Tibial nerve (tissue), 4 donors: Measurements from ENCODE around the gene TSGA10IP. TPM values are rescaled to one million over a fixed set of nuclear protein-coding genes. Genes with fewer than 3 reads are reported as not detected.

Source experiments
- DNase-seq, 2 donors: peaks; one replicate each; pipeline ENCODE4 v3.0.0-alpha.2; 2019; ENCODE audit warnings: low spot score in 2 of 2
- H3K27ac ChIP-seq, 4 donors: fragments of 200-600 bp; sonication (generic) in 3 of 4; one replicate each; pipeline ENCODE4 v1.5.1; 2017 to 2019; ENCODE audit warnings: mild to moderate bottlenecking in 1 of 4
- H3K27me3 ChIP-seq, 2 donors: fragments of 200-600 bp; sonication (generic) in 1 of 2; one replicate each; pipeline versions ENCODE4 v1.5.1 to v1.6.0; 2017 to 2019
- H3K36me3 ChIP-seq, 3 donors: fragments of 200-600 bp; sonication (generic); one replicate each; pipeline ENCODE4 v1.5.1; 2018 to 2019
- H3K4me1 ChIP-seq, 4 donors: fragments of 200-600 bp; sonication (generic) in 3 of 4; one replicate each; pipeline ENCODE4 v1.5.1; 2017 to 2019
- H3K4me3 ChIP-seq, 4 donors: fragments of 200-600 bp; sonication (generic) in 3 of 4; one replicate each; pipeline ENCODE4 v1.5.1; 2017 to 2019; ENCODE audit warnings: mild to moderate bottlenecking in 1 of 4, moderate library complexity in 1 of 4
- H3K9me3 ChIP-seq, 4 donors: fragments of 200-600 bp; sonication (generic) in 3 of 4; one replicate each; pipeline ENCODE4 v1.5.1; 2017 to 2019
- EP300 ChIP-seq, 2 donors: sonication (generic); formaldehyde crosslinking; IDR thresholded peaks; one replicate each; pipeline ENCODE4 v1.6.1; 2017; ENCODE audit warnings: antibody characterized with exemption in 2 of 2, mild to moderate bottlenecking in 1 of 2
- POLR2A ChIP-seq, 2 donors: fragments of 450-650 bp; IDR thresholded peaks; one replicate each; pipeline ENCODE4 v1.6.1; 2017; ENCODE audit warnings: antibody characterized with exemption in 2 of 2, mild to moderate bottlenecking in 2 of 2, moderate library complexity in 2 of 2
- WGBS, 2 donors: methylation state at CpG; one replicate each; pipeline ENCODE4 v1.1.5; 2018; 5-methylcytosine and 5-hydroxymethylcytosine counted together
- total RNA-seq, 4 donors: library from RNA; depleted of rRNA; stranded (reverse); fragments of >200 nt; gene quantifications; one replicate each; pipeline ENCODE4 v1.1.0, GENCODE V29; 2016
- TF ChIP-seq, protein P1 (sequence below), 5 experiments: fragments of 200-600 bp in 3 of 5; fragments of 450-650 bp in 2 of 5; sonication (generic) in 3 of 5; IDR thresholded peaks; one replicate each; pipeline ENCODE4 v1.5.1; 2016 to 2019; ENCODE audit warnings: antibody characterized with exemption in 5 of 5, mild to moderate bottlenecking in 3 of 5, moderate library complexity in 2 of 5

The TSGA10IP gene
- total RNA-seq: not detected

DNA sequence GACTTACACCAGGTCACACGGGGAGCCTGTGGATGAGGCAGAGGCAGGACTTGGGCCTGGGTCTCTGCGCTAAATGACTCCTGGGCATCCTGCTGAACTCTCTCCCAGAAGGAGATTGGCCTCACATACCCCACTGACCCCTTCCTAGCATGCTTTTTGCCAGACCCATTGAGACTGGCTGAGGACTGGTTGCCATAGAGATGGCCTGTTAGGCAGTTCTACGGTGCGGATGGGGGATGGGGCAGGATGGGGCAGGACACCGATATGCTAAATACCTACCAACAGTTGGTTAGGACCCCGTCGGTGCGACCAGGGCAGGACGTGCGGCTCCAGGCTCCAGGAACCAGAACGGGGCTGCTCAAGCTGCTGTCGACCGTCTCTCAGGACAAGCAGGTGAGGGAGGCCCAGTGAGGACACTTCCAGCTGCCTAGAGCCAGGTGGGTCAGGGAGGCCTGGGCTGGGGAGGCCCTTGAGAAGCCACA is at the start of gene TSGA10IP:
TSGA10IP (plus strand) TSS at position 51 of the 482 bp plus-strand sequence; CDS start at position 247, 196 bp downstream.
- H3K4me3 ChIP-seq: no peak within 1 kb of the TSS
- TF ChIP-seq POLR2A (IDR thresholded peaks at IDR 0.05): no peak
- TF ChIP-seq, protein P1, sequence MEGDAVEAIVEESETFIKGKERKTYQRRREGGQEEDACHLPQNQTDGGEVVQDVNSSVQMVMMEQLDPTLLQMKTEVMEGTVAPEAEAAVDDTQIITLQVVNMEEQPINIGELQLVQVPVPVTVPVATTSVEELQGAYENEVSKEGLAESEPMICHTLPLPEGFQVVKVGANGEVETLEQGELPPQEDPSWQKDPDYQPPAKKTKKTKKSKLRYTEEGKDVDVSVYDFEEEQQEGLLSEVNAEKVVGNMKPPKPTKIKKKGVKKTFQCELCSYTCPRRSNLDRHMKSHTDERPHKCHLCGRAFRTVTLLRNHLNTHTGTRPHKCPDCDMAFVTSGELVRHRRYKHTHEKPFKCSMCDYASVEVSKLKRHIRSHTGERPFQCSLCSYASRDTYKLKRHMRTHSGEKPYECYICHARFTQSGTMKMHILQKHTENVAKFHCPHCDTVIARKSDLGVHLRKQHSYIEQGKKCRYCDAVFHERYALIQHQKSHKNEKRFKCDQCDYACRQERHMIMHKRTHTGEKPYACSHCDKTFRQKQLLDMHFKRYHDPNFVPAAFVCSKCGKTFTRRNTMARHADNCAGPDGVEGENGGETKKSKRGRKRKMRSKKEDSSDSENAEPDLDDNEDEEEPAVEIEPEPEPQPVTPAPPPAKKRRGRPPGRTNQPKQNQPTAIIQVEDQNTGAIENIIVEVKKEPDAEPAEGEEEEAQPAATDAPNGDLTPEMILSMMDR (IDR thresholded peaks at IDR 0.05): no peak
- TF ChIP-seq EP300 (IDR thresholded peaks at IDR 0.05): no peak
- 51 to 55% methylated on average over 10 to 13 of the region's 13 CpGs for WGBS, 2 donors
- H3K27ac ChIP-seq: no peak within 1 kb of the TSS
- DNase-seq: no peak
- H3K9me3 ChIP-seq: no peaks in the 10 kb centered on the region
- H3K36me3 ChIP-seq: no peaks in the 10 kb centered on the region
- H3K4me1 ChIP-seq: no peaks in the 10 kb centered on the region
- no peaks in the 10 kb centered on the region for H3K27me3 ChIP-seq

DNA sequence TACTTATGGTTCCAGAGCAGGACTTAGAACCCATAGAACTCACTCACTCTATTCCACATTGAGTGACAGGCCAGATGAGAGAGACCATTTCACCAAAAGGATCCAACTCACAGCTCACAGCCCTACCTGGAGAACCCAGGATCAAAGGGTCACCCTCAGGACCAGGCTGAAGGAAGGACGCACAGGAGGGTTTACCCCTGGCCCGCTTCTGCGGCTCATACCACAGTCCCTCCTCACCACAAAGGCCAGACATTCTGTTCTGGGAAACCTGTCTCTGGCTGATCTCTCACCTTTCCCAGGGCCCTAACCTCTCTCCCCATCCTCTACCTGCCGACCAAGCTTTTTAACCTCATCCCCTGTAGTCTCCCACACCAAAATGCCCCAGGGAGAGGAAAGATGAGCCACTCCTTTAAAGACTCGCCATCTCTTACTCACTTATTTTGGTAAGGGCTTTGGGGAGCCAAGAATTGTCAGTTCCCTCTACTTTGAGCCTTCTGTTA is 49.7 kb upstream of the TSGA10IP start:
- H3K27ac ChIP-seq: no peak overlapping the region
- H3K4me1 ChIP-seq: peaks cover 0 to 54% (median 35%) of the 10 kb centered on the region in 4 donors
- 88 to 90% methylated on average over 5 of the region's 5 CpGs for WGBS, 2 donors
- no peaks in the 10 kb centered on the region for H3K36me3 ChIP-seq
- H3K9me3 ChIP-seq: no peaks in the 10 kb centered on the region
- no peak overlapping the region for H3K4me3 ChIP-seq
- DNase-seq: no peak
- H3K27me3 ChIP-seq: peaks cover 0 to 14% of the 10 kb centered on the region in 2 donors
- TF ChIP-seq POLR2A (IDR thresholded peaks at IDR 0.05) (no peak), EP300 (IDR thresholded peaks at IDR 0.05) (no peak)
- TF ChIP-seq, protein P1 (IDR thresholded peaks at IDR 0.05): no peak

DNA sequence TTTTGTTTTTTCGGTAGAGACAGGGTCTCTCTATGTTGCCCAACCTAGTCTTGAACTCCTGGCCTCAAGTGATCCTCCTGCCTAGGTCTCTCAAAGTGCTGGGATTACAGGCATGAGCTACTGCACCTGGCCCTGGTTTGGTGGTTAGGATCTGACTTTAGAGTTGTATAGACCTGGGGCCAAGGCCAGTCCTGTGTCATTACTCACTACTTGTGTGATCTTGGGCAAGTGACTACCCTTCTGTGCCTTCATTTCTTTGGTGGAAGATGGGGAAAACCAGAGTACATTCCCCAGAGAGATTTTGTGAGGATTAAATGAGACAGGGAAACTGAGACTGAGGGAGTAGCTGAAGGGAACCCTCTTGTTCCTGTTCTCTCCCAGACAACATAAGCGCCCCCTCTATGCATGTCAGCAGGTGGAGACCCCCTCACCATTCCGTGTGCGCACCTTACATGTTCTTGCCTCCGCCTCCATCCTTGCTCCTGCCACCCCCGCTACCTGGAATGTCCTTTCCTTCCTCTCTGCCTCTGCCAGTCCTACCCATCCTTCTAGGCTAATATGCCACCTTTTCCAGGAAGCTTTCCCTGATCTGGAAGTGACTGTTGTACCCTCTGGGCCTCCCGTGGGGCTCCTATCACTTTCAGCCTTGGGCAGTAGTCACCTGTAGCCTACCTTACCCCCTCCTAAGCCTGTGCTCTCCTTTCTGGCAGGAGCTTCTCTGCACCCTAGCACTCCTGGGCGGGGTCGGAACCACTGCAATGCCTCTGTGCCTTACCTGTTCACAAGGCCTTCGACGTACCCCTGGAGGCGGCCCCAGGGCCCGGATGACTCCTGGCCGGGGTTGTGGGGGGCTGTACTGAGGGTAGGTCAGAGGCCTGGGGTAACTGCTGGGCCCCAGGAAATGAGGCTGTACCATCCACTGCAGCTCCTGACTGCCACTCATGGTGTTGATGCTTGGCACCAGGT is 49.0 kb upstream of the TSGA10IP start:
- H3K27ac ChIP-seq: no peak overlapping the region
- 88 to 90% methylated on average over 10 to 14 of the region's 14 CpGs for WGBS, 2 donors
- DNase-seq: no peak
- no peaks in the 10 kb centered on the region for H3K9me3 ChIP-seq
- H3K27me3 ChIP-seq: peaks cover 0 to 16% of the 10 kb centered on the region in 2 donors
- TF ChIP-seq POLR2A (IDR thresholded peaks at IDR 0.05) (no peak), EP300 (IDR thresholded peaks at IDR 0.05) (no peak)
- TF ChIP-seq, protein P1 (IDR thresholded peaks at IDR 0.05): no peak
- H3K36me3 ChIP-seq: no peaks in the 10 kb centered on the region
- H3K4me3 ChIP-seq: no peak overlapping the region
- peaks cover 0 to 55% (median 33%) of the 10 kb centered on the region in 4 donors for H3K4me1 ChIP-seq

DNA sequence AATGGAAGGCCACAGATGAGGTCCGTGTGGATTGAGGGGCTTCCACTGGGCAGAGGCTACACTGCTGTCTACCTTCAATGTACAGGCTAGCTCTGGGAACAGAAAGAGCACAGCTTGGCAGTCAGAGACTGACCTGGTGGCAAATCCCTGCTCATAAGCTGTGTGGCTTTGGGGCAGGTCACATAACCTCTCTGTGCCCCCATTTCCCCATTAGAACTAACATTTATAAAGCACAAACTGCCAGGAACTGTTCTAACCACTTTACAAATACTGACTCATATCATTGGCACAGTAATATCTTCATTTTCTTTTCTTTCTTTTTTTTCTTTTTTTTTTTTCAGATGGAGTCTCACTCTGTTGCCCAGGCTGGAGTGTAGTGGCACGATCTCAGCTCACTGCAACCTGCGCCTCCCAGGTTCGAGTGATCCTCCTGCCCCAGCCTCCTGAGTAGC is 48.2 kb upstream of the TSGA10IP start:
- DNase-seq: no peak
- TF ChIP-seq, protein P1 (IDR thresholded peaks at IDR 0.05): no peak
- TF ChIP-seq POLR2A (IDR thresholded peaks at IDR 0.05): no peak
- TF ChIP-seq EP300 (IDR thresholded peaks at IDR 0.05): no peak
- H3K27me3 ChIP-seq: peaks cover 0 to 16% of the 10 kb centered on the region in 2 donors
- peaks cover 0 to 48% (median 25%) of the 10 kb centered on the region in 4 donors for H3K4me1 ChIP-seq
- H3K27ac ChIP-seq: no peak overlapping the region
- H3K4me3 ChIP-seq: no peak overlapping the region
- WGBS, 2 donors: 86 to 95% methylated on average over 4 of the region's 4 CpGs
- no peaks in the 10 kb centered on the region for H3K9me3 ChIP-seq
- no peaks in the 10 kb centered on the region for H3K36me3 ChIP-seq
